Transverse colon (tissue), 4 donors: ENCODE data around the gene NELL2. TPM values are rescaled to one million over a fixed set of nuclear protein-coding genes. Genes with fewer than 3 reads are reported as not detected.
"Not testable (repeated sequence)": the region's sequence is repeated elsewhere in the genome, so short reads cannot be mapped to it uniquely, and the experiment has no call there.

Experiments used
- DNase-seq: peaks from one replicate; pipeline ENCODE4 v3.0.0-alpha.2; 2019
- H3K27ac ChIP-seq, 4 donors: fragments of 200-600 bp; sonication (generic); 2 replicates each; pipeline ENCODE4 v1.5.1; 2016 to 2018; ENCODE audit warnings: inconsistent platforms in 4 of 4
- H3K27me3 ChIP-seq: fragments of 200-600 bp; sonication (generic); 2 replicates; pipeline ENCODE4 v1.5.1; 2017; ENCODE audit warnings: inconsistent platforms
- H3K36me3 ChIP-seq, 4 donors: fragments of 200-600 bp; sonication (generic); 2 replicates each; pipeline ENCODE4 v1.5.1; 2017 to 2019; ENCODE audit warnings: inconsistent platforms in 4 of 4
- H3K4me1 ChIP-seq, 4 donors: fragments of 200-600 bp; sonication (generic); 2 replicates each; pipeline ENCODE4 v1.5.1; 2017 to 2020; ENCODE audit warnings: inconsistent platforms in 4 of 4
- H3K4me3 ChIP-seq, 4 donors: fragments of 200-600 bp; sonication (generic); 1 replicate in 1 of 4; 2 replicates in 3 of 4; pipeline versions ENCODE4 v1.5.1 to v1.6.1; 2017 to 2019; ENCODE audit warnings: inconsistent platforms in 4 of 4
- H3K9me3 ChIP-seq, 2 donors: fragments of 200-600 bp; sonication (generic); 2 replicates each; pipeline ENCODE4 v1.5.1; 2017 to 2019; ENCODE audit warnings: inconsistent platforms in 2 of 2
- EP300 ChIP-seq: sonication (generic); formaldehyde crosslinking; IDR thresholded peaks from one replicate; pipeline ENCODE4 v1.6.1; 2017; ENCODE audit warnings: antibody characterized with exemption, low read depth
- POLR2A ChIP-seq: fragments of 450-650 bp; IDR thresholded peaks from one replicate; pipeline ENCODE4 v1.6.1; 2016; ENCODE audit warnings: antibody characterized with exemption, mild to moderate bottlenecking, moderate library complexity
- POLR2AphosphoS5 ChIP-seq, 3 donors: sonication (generic); formaldehyde crosslinking; IDR thresholded peaks; one replicate each; pipeline ENCODE4 v1.6.1; 2016; ENCODE audit warnings: antibody characterized with exemption in 3 of 3
- WGBS, 2 donors: methylation state at CpG; one replicate each; pipeline ENCODE4 v1.1.5; 2018; ENCODE audit warnings: low coverage in 1 of 2; 5-methylcytosine and 5-hydroxymethylcytosine counted together
- in situ Hi-C, 4 donors: fragments of 200-750 bp; cut with MboI; loops; one replicate each; pipeline versions ENCODE4 v1.15.0 to v1.15.1; 2017; ENCODE audit warnings: low sequenced_read_pairs in 3 of 4, low pct_ligation_motif_present in 1 of 4, low pct_unique_long_range_greater_than_20kb in 1 of 4
- intact Hi-C: fragments of 100-400 bp; cut with DNase I; formaldehyde crosslinking; loops from one replicate; pipeline ENCODE4 v1.15.1; 2023; ENCODE audit warnings: low total_unique reads
- total RNA-seq, 4 donors: library from RNA; depleted of rRNA; stranded (reverse); fragments of >200 nt; gene quantifications; one replicate each; pipeline ENCODE4 v1.1.0, GENCODE V29; 2016
- TF ChIP-seq, protein P1 (sequence below), 5 experiments: fragments of 200-600 bp in 3 of 5; fragments of 450-650 bp in 2 of 5; sonication (generic) in 3 of 5; IDR thresholded peaks; 1 replicate in 2 of 5; 2 replicates in 3 of 5; pipeline ENCODE4 v1.5.1; 2016 to 2017; ENCODE audit warnings: antibody characterized with exemption in 5 of 5, inconsistent platforms in 3 of 5, mild to moderate bottlenecking in 2 of 5, moderate library complexity in 1 of 5

Gene NELL2
- total RNA-seq, 4 donors from 2014 or later, result 1.4 to 10.5 (median 9.5) TPM

DNA sequence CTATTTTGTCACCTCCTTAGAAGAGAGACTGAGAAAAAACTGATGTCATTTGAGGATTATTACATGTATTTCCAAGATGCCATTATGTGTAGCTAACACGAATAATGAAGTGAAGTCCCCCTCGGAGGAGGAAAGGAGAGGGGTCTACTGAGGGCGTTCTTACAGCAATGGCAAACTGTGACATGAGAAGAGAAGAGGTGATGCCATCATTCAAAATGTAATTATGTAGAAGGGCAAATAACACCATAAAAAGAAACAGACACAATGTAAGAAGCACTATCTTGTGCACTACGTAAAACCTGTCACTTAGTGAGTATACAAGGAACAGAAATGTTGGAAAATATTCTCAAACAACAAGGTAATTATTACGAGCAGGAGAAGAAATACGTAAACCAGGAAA is 126.5 kb downstream of the NELL2 start:
- no peak for DNase-seq
- TF ChIP-seq, protein P1, sequence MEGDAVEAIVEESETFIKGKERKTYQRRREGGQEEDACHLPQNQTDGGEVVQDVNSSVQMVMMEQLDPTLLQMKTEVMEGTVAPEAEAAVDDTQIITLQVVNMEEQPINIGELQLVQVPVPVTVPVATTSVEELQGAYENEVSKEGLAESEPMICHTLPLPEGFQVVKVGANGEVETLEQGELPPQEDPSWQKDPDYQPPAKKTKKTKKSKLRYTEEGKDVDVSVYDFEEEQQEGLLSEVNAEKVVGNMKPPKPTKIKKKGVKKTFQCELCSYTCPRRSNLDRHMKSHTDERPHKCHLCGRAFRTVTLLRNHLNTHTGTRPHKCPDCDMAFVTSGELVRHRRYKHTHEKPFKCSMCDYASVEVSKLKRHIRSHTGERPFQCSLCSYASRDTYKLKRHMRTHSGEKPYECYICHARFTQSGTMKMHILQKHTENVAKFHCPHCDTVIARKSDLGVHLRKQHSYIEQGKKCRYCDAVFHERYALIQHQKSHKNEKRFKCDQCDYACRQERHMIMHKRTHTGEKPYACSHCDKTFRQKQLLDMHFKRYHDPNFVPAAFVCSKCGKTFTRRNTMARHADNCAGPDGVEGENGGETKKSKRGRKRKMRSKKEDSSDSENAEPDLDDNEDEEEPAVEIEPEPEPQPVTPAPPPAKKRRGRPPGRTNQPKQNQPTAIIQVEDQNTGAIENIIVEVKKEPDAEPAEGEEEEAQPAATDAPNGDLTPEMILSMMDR (IDR thresholded peaks at IDR 0.05), result no peak
- no peak for TF ChIP-seq POLR2AphosphoS5 (IDR thresholded peaks at IDR 0.05)
- TF ChIP-seq EP300, result no peak
- no peak for TF ChIP-seq POLR2A
- in situ Hi-C loops, result no loop called here
- Histone ChIP-seq H3K9me3 (no peaks in the 10 kb centered on the region), H3K36me3 (no peaks in the 10 kb centered on the region), H3K27ac (no peak overlapping the region), H3K4me3 (no peak overlapping the region), H3K27me3 (no peaks in the 10 kb centered on the region), H3K4me1 (no peaks in the 10 kb centered on the region)
- WGBS, 2 donors, result 76 to 79% methylated on average over 6 of the region's 6 CpGs
- intact Hi-C loops, result no loop called here

DNA sequence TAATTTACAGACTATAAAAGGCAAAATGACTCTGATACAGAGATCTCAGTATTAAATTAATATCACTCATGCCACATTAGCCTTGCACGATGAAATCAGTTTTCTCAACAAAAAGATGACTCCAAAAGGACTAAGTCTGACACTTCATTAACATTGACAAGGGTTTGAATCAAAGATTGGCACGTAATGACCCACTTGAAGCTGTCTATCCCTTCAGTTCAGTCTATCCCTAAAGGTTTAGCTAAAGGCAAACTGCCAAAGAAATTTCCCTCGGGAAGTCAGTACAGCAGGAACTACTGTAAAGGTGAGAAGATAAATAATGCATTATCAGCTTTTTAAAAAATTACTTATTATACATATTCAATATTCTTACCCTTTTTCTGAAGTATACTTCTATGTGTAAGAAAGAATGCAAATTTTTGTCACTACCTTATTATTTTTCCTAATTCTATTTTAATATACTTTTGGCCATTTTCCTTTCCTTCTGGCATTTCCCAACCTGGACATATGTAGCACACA is 127.1 kb downstream of the NELL2 start:
- intact Hi-C loops, result no loop called here
- no peaks in the 10 kb centered on the region for H3K36me3 ChIP-seq
- H3K4me1 ChIP-seq, result no peaks in the 10 kb centered on the region
- no peaks in the 10 kb centered on the region for H3K27me3 ChIP-seq
- 60 to 64% methylated on average over 3 of the region's 3 CpGs for WGBS, 2 donors
- in situ Hi-C loops, result no loop called here
- H3K4me3 ChIP-seq, result no peak overlapping the region
- TF ChIP-seq, protein P1 (IDR thresholded peaks at IDR 0.05), result no peak
- TF ChIP-seq POLR2AphosphoS5 (IDR thresholded peaks at IDR 0.05) (no peak), EP300 (no peak), POLR2A (no peak)
- no peak for DNase-seq
- no peaks in the 10 kb centered on the region for H3K9me3 ChIP-seq
- no peak overlapping the region for H3K27ac ChIP-seq

DNA sequence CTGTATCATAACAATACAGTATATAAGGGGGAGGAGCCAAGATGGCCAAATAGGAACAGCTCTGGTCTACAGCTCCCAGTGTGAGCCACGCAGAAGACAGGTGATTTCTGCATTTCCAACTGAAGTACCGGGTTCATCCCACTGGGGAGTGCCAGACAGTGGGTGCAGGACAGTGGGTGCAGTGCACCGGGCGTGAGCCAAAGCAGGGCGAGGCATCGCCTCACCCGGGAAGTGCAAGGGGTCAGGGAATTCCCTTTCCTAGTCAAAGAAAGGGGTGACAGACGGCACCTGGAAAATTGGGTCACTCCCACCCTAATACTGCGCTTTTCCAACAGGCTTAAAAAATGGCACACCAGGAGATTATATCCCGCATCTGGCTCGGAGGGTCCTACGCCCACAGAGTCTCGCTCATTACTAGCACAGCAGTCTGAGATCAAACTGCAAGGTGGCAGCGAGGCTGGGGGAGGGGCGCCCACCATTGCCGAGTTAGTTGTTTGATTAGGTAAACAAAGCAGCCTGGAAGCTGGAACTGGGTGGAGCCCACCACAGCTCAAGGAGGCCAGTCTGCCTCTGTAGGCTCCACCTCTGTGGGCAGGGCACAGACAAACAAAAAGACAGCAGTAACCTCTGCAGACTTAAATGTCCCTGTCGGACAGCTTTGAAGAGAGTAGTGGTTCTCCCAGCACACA is 134.7 kb downstream of the NELL2 start:
- intact Hi-C loops, in situ Hi-C loops, H3K27ac ChIP-seq, H3K4me1 ChIP-seq, H3K27me3 ChIP-seq, H3K4me3 ChIP-seq, H3K9me3 ChIP-seq, DNase-seq, H3K36me3 ChIP-seq: not testable (repeated sequence)
- WGBS, 2 donors, result 95% methylated on average over 17 of the region's 17 CpGs; no CpG with 5 or more reads in 1 of the 2 donors

DNA sequence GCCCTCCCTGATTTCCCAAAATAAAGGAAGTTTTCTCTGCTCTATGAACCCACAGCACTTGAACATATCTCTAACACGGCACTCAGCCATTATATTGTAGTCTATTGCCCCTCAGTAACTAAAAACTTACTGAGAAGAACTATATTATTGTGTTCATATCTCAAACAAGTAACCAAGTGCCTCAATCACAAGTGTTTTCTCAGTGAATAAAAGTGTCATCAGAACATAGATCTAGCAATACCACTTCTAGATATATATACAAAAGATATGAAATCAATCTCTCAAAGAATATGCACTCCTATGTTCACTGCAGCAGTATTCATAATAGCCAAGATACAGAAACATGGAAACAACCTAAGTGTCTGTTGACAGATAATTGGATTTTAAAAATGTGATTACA is 138.1 kb downstream of the NELL2 start:
- 59 to 60% methylated on average over 1 of the region's 1 CpG for WGBS, 2 donors
- Histone ChIP-seq H3K27me3 (no peaks in the 10 kb centered on the region), H3K4me1 (no peaks in the 10 kb centered on the region), H3K36me3 (no peaks in the 10 kb centered on the region), H3K9me3 (peaks cover 0 to under 1% of the 10 kb centered on the region in 2 donors), H3K4me3 (no peak overlapping the region), H3K27ac (no peak overlapping the region)
- DNase-seq, result no peak
- intact Hi-C loops, result no loop called here
- in situ Hi-C loops, result no loop called here
- no peak for TF ChIP-seq POLR2AphosphoS5 (IDR thresholded peaks at IDR 0.05)
- no peak for TF ChIP-seq EP300
- no peak for TF ChIP-seq POLR2A
- TF ChIP-seq, protein P1 (IDR thresholded peaks at IDR 0.05), result no peak

DNA sequence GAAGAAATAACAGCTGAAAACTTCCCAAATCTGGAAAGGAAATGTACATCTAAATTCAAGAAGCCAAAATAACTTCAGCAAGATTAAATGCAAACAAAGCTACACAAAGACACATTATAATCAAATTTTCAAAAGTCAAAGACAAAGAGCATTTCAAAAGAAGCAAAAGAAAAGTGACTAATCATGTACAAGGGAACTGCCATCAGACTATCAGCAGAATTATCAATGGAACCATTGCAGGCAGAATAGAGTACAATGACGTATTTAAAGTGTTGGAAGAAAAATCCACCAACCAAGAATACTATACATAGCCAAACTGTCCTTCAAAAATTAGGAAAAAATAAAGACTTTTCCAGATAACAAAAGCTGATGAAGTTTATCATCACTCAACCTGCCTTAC is 147.5 kb downstream of the NELL2 start:
- TF ChIP-seq POLR2AphosphoS5 (IDR thresholded peaks at IDR 0.05) (no peak), EP300 (no peak), POLR2A (no peak)
- TF ChIP-seq, protein P1 (IDR thresholded peaks at IDR 0.05), result no peak
- Histone ChIP-seq H3K4me3 (no peak overlapping the region), H3K9me3 (peaks cover 6 to 18% of the 10 kb centered on the region in 2 donors), H3K4me1 (no peaks in the 10 kb centered on the region), H3K27me3 (no peaks in the 10 kb centered on the region), H3K27ac (no peak overlapping the region), H3K36me3 (no peaks in the 10 kb centered on the region)
- WGBS, 2 donors, result 40 to 68% methylated on average over 1 of the region's 1 CpG
- no peak for DNase-seq
- intact Hi-C loops, result no loop called here
- in situ Hi-C loops, result no loop called here
